ENCODE results near the gene RFTN2. TPM values are rescaled to one million over a fixed set of nuclear protein-coding genes. Genes with fewer than 3 reads are reported as not detected.

RFTN2 gene
- total and polyA plus RNA-seq, 2 donors (not counting 3 experiments of a cell fraction or from before 2014, with no cell fraction given), result 5.0 to 8.0 TPM

- POLR2A ChIA-PET, result no interaction called here
- TF ChIP-seq POLR2A (IDR thresholded peaks at IDR 0.05; ENCODE audit: low read depth, low read length), result no peak
- TF ChIP-seq FOS (IDR thresholded peaks at IDR 0.05; ENCODE audit: borderline replicate concordance, insufficient read depth, low read length), result no peak
- TF ChIP-seq MAX (IDR thresholded peaks at IDR 0.05; ENCODE audit: insufficient read depth, insufficient read length), result no peak
- no peak for TF ChIP-seq JUN (IDR thresholded peaks at IDR 0.05; ENCODE audit: borderline replicate concordance, insufficient read depth, insufficient read length, low read depth)
- TF ChIP-seq POLR2AphosphoS5 (IDR thresholded peaks at IDR 0.05; ENCODE audit: insufficient read depth, low read depth, low read length), result no peak
- no peak for TF ChIP-seq EZH2 (IDR thresholded peaks at IDR 0.05; ENCODE audit: borderline replicate concordance, low read depth, low read length, severe bottlenecking)
- H3K27me3 ChIP-seq (ENCODE audit: control insufficient read depth in 2 of 2, insufficient read depth in 2 of 2, low read length in 2 of 2), result no peaks in the 10 kb centered on the region
- intact Hi-C loops (cut with micrococcal nuclease), result no loop called here
- FAIRE-seq (no peak), DNase-seq (ENCODE audit: low read depth, low spot score) (no peak)
- H3K9ac ChIP-seq (replicated peaks; ENCODE audit: extremely low read depth, insufficient read depth, low read length), result no peak overlapping the region
- no TSS peak for BruUV-seq (replicated peaks)
- no peaks in the 10 kb centered on the region for H3K9me3 ChIP-seq (replicated peaks; ENCODE audit: control insufficient read depth, insufficient read depth, low read length)
- H2AFZ ChIP-seq (ENCODE audit: low read depth, low read length), result no peak overlapping the region
- dilution Hi-C loops (cut with MboI; ENCODE audit: extremely low pct_ligation_motif_present, low sequenced_read_pairs), result no loop called here
- no peaks in the 10 kb centered on the region for H3K79me2 ChIP-seq (ENCODE audit: control insufficient read depth, insufficient read depth, low read length)
- no peak overlapping the region for H3K4me3 ChIP-seq (replicated peaks in 1 of 3; ENCODE audit: insufficient read depth in 1 of 3, low read depth in 1 of 3, low read length in 3 of 3)
- no peak overlapping the region for H3K4me2 ChIP-seq (ENCODE audit: insufficient read depth, low read length)
- no peak overlapping the region for H3K27ac ChIP-seq (ENCODE audit: insufficient read depth, low read depth, low read length)
- no peaks in the 10 kb centered on the region for H3K9me1 ChIP-seq (replicated peaks; ENCODE audit: control insufficient read depth, extremely low read depth, insufficient read depth, low read length)
- H3K36me3 ChIP-seq (ENCODE audit: control insufficient read depth in 2 of 2, extremely low read depth in 1 of 2, insufficient read depth in 2 of 2, low read length in 2 of 2), result no peaks in the 10 kb centered on the region
- peaks cover 11% of the 10 kb centered on the region for H3K4me1 ChIP-seq (ENCODE audit: control insufficient read depth, extremely low read depth, insufficient read depth, low read length)
- H4K20me1 ChIP-seq (replicated peaks; ENCODE audit: control insufficient read depth, extremely low read depth, insufficient read depth, low read length), result no peaks in the 10 kb centered on the region
- CTCF ChIA-PET, result no interaction called here
These were observed 6.3 kb downstream of the RFTN2 start for GRCh38 chr2:197669077-197669476.

GRCh38 chr2:197668296-197668695 lies 7.1 kb downstream of the RFTN2 start:
- TF ChIP-seq POLR2AphosphoS5 (IDR thresholded peaks at IDR 0.05; ENCODE audit: insufficient read depth, low read depth, low read length) (no peak), CTCF (IDR thresholded peaks at IDR 0.05; ENCODE audit: extremely low read depth in 1 of 2, insufficient read depth in 1 of 2, low read depth in 1 of 2, low read length in 2 of 2) (no peak), POLR2A (IDR thresholded peaks at IDR 0.05; ENCODE audit: low read depth, low read length) (no peak), EZH2 (IDR thresholded peaks at IDR 0.05; ENCODE audit: borderline replicate concordance, low read depth, low read length, severe bottlenecking) (no peak), MYC (IDR thresholded peaks at IDR 0.05; ENCODE audit: low read depth, low read length) (no peak), JUN (IDR thresholded peaks at IDR 0.05; ENCODE audit: borderline replicate concordance, insufficient read depth, insufficient read length, low read depth) (no peak), MAX (IDR thresholded peaks at IDR 0.05; ENCODE audit: insufficient read depth, insufficient read length) (no peak), GATA2 (IDR thresholded peaks at IDR 0.05; ENCODE audit: insufficient read depth, insufficient read length, low read depth, low read length) (no peak), FOS (IDR thresholded peaks at IDR 0.05; ENCODE audit: borderline replicate concordance, insufficient read depth, low read length) (no peak)
- ChIA-PET CTCF (no interaction called here), POLR2A (no interaction called here)
- H3K4me3 ChIP-seq (replicated peaks in 1 of 3; ENCODE audit: insufficient read depth in 1 of 3, low read depth in 1 of 3, low read length in 3 of 3), result no peak overlapping the region
- no peaks in the 10 kb centered on the region for H3K9me3 ChIP-seq (replicated peaks; ENCODE audit: control insufficient read depth, insufficient read depth, low read length)
- no peaks in the 10 kb centered on the region for H3K36me3 ChIP-seq (ENCODE audit: control insufficient read depth in 2 of 2, extremely low read depth in 1 of 2, insufficient read depth in 2 of 2, low read length in 2 of 2)
- no peak overlapping the region for H3K27ac ChIP-seq (ENCODE audit: insufficient read depth, low read depth, low read length)
- no peak overlapping the region for H2AFZ ChIP-seq (ENCODE audit: low read depth, low read length)
- no peaks in the 10 kb centered on the region for H4K20me1 ChIP-seq (replicated peaks; ENCODE audit: control insufficient read depth, extremely low read depth, insufficient read depth, low read length)
- H3K4me1 ChIP-seq (ENCODE audit: control insufficient read depth, extremely low read depth, insufficient read depth, low read length), result peaks cover 5% of the 10 kb centered on the region
- DNase-seq (ENCODE audit: low read depth, low spot score), result no peak
- BruUV-seq (replicated peaks), result no TSS peak
- no peak overlapping the region for H3K4me2 ChIP-seq (ENCODE audit: insufficient read depth, low read length)
- no peaks in the 10 kb centered on the region for H3K27me3 ChIP-seq (ENCODE audit: control insufficient read depth in 2 of 2, insufficient read depth in 2 of 2, low read length in 2 of 2)
- intact Hi-C loops (cut with micrococcal nuclease), result no loop called here
- no peaks in the 10 kb centered on the region for H3K9me1 ChIP-seq (replicated peaks; ENCODE audit: control insufficient read depth, extremely low read depth, insufficient read depth, low read length)
- H3K79me2 ChIP-seq (ENCODE audit: control insufficient read depth, insufficient read depth, low read length), result no peaks in the 10 kb centered on the region
- dilution Hi-C loops (cut with MboI; ENCODE audit: extremely low pct_ligation_motif_present, low sequenced_read_pairs), result no loop called here
- H3K9ac ChIP-seq (replicated peaks; ENCODE audit: extremely low read depth, insufficient read depth, low read length), result no peak overlapping the region
- no peak for FAIRE-seq

Data from endothelial cell of umbilical vein (primary cell).